SU-DHL-6 (cell line): ENCODE measurements around the gene DLG2.

Source experiments
- H2AFZ ChIP-seq: fragments of 200-600 bp; sonication (generic); 2 replicates; pipeline ENCODE4 v1.6.1; 2014; ENCODE audit warnings: low read depth, mild to moderate bottlenecking, moderate library complexity, mixed read lengths, antibody characterized with exemption, low read length; ENCODE audit not compliant: severe bottlenecking
- H3F3A ChIP-seq: fragments of 200-600 bp; shearing (Covaris generic); 2 replicates; pipeline ENCODE4 v1.6.0; 2016; ENCODE audit warnings: antibody characterized with exemption, mild to moderate bottlenecking; ENCODE audit not compliant: insufficient read depth
- H3K27ac ChIP-seq: fragments of 200-600 bp; sonication (generic); 2 replicates; pipeline ENCODE4 v1.5.1; 2016; ENCODE audit warnings: low read depth, mild to moderate bottlenecking, low read length, moderate library complexity, mixed read lengths
- H3K27me3 ChIP-seq: fragments of 200-600 bp; sonication (generic), shearing (Covaris generic); 2 replicates; pipeline ENCODE4 v1.6.0; 2014; ENCODE audit warnings: mild to moderate bottlenecking, low read length
- H3K36me3 ChIP-seq: fragments of 200-600 bp; sonication (generic); 2 replicates; pipeline ENCODE4 v1.6.1; 2014; ENCODE audit warnings: mild to moderate bottlenecking, low read length, mixed read lengths
- H3K4me2 ChIP-seq: fragments of 300-600, 200-600 bp; shearing (Covaris generic), sonication (generic); 2 replicates; pipeline ENCODE4 v1.6.0; 2014; ENCODE audit warnings: low read length, low read depth, mild to moderate bottlenecking; ENCODE audit not compliant: poor library complexity, severe bottlenecking
- H3K4me3 ChIP-seq: fragments of 200-600 bp; sonication (generic); 2 replicates; pipeline ENCODE4 v1.5.1; 2014; ENCODE audit warnings: antibody characterized with exemption, low read length, mild to moderate bottlenecking, mixed read lengths; ENCODE audit not compliant: insufficient read depth, poor library complexity, severe bottlenecking
- H3K79me2 ChIP-seq: fragments of 200-600 bp; sonication (generic); 2 replicates; pipeline ENCODE4 v1.6.1; 2014; ENCODE audit warnings: mild to moderate bottlenecking, low read length, moderate library complexity; ENCODE audit not compliant: insufficient read depth
- H3K9ac ChIP-seq: fragments of 200-600 bp; sonication (generic); 2 replicates; pipeline ENCODE4 v1.7.0; 2014; ENCODE audit warnings: mild to moderate bottlenecking, low read length
- H3K9me2 ChIP-seq: fragments of 200-600 bp; sonication (generic); replicated peaks from 2 replicates; pipeline ENCODE4 v1.6.1; 2014; ENCODE audit warnings: low read length; ENCODE audit not compliant: insufficient read depth
- H3K9me3 ChIP-seq: fragments of 200-600 bp; sonication (generic); 2 replicates; pipeline ENCODE4 v1.6.1; 2014; ENCODE audit warnings: low read length, mixed read lengths; ENCODE audit not compliant: insufficient read depth
- H4K20me1 ChIP-seq: fragments of 200-600 bp; sonication (generic); 2 replicates; pipeline ENCODE4 v1.6.1; 2014; ENCODE audit warnings: low read depth, mild to moderate bottlenecking, antibody characterized with exemption, low read length, moderate library complexity, mixed read lengths
- EZH2phosphoT487 ChIP-seq: fragments of 200-600 bp; sonication (generic), shearing (Covaris generic); conservative IDR thresholded peaks from 2 replicates; pipeline ENCODE4 v1.6.1; 2018; ENCODE audit warnings: mild to moderate bottlenecking, antibody characterized with exemption, low read length, moderate library complexity, mixed read lengths
- TF ChIP-seq, protein P1 (sequence below): fragments of 200-600 bp; sonication (generic); IDR thresholded peaks from one replicate; pipeline ENCODE4 v1.5.1; 2017; ENCODE audit warnings: antibody characterized with exemption, mild to moderate bottlenecking, low read length, moderate library complexity; ENCODE audit not compliant: insufficient read depth, poor library complexity, severe bottlenecking

Gene DLG2

DNA sequence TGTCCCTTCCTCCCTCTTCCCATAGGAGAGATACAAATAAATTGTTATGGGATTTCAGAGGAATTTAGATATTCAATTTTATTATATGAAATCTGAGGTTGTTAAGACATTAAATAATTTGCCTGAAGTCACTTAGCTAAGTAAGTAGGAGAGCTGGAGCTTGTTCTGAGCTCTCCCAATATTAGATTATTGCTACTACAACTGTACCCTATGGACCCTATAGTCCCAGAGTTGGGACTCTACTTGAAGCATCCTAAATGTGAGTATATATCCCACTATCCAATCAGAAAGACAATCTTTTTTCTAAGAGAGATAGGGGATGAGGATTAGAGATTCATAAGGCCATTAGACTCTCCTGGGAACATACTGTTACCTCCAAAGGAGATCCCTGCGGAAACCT, 1130.0 kb downstream of the DLG2 start:
- no peaks in the 10 kb centered on the region for H4K20me1 ChIP-seq
- TF ChIP-seq, protein P1, sequence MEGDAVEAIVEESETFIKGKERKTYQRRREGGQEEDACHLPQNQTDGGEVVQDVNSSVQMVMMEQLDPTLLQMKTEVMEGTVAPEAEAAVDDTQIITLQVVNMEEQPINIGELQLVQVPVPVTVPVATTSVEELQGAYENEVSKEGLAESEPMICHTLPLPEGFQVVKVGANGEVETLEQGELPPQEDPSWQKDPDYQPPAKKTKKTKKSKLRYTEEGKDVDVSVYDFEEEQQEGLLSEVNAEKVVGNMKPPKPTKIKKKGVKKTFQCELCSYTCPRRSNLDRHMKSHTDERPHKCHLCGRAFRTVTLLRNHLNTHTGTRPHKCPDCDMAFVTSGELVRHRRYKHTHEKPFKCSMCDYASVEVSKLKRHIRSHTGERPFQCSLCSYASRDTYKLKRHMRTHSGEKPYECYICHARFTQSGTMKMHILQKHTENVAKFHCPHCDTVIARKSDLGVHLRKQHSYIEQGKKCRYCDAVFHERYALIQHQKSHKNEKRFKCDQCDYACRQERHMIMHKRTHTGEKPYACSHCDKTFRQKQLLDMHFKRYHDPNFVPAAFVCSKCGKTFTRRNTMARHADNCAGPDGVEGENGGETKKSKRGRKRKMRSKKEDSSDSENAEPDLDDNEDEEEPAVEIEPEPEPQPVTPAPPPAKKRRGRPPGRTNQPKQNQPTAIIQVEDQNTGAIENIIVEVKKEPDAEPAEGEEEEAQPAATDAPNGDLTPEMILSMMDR = no peak
- no peak for TF ChIP-seq EZH2phosphoT487
- H3K4me3 ChIP-seq = no peak overlapping the region
- no peak overlapping the region for H2AFZ ChIP-seq
- H3K79me2 ChIP-seq = no peaks in the 10 kb centered on the region
- no peak overlapping the region for H3K27ac ChIP-seq
- H3K9me2 ChIP-seq = no peaks in the 10 kb centered on the region
- no peak overlapping the region for H3K9ac ChIP-seq
- no peaks in the 10 kb centered on the region for H3K36me3 ChIP-seq
- no peaks in the 10 kb centered on the region for H3K9me3 ChIP-seq
- H3F3A ChIP-seq = no peaks in the 10 kb centered on the region
- H3K4me2 ChIP-seq = no peak overlapping the region
- no peaks in the 10 kb centered on the region for H3K27me3 ChIP-seq

DNA sequence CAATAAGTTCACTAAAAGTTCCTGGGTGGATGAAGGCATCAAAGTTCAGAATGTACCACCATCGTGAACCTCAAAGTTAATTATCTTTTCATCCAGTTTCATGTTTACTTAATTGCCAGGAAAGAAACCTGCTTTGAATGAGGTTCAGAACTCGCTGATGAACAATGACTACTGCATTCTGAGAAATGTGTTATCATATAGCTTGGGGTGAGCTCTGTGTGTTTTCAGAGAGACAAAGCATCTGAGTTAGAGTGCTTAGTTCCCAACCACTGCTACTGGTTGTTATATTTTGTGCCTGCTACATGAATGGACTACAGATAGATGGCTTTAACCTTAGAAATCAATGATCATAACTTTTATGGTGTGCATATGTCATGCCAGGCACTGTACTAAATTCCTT, 1131.0 kb downstream of the DLG2 start:
- no peaks in the 10 kb centered on the region for H3K36me3 ChIP-seq
- TF ChIP-seq EZH2phosphoT487 = no peak
- TF ChIP-seq, protein P1 = no peak
- H4K20me1 ChIP-seq = no peaks in the 10 kb centered on the region
- no peak overlapping the region for H3K4me2 ChIP-seq
- no peaks in the 10 kb centered on the region for H3K79me2 ChIP-seq
- H3K4me3 ChIP-seq = no peak overlapping the region
- no peaks in the 10 kb centered on the region for H3F3A ChIP-seq
- no peak overlapping the region for H3K27ac ChIP-seq
- no peaks in the 10 kb centered on the region for H3K9me2 ChIP-seq
- no peaks in the 10 kb centered on the region for H3K9me3 ChIP-seq
- H3K27me3 ChIP-seq = no peaks in the 10 kb centered on the region
- no peak overlapping the region for H3K9ac ChIP-seq
- H2AFZ ChIP-seq = no peak overlapping the region

DNA sequence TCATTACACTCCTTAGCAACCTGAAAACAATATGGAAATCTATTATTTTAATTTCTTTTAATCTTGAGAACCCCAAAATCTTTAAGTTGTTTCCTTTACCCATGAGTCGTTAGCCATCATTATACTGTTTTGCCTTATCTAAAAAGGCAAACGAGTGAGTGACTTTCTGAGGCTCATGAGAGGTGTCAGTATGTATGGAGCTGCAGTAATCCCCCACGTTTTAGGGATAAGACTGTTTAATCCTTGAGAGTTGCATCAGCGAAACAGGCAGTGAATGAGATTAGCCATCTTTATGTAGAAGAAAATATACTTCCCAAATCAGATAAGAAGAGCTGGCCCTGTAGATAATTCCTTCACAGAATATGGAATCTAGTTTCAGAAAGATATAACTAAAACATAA, 1147.0 kb downstream of the DLG2 start:
- H3K4me3 ChIP-seq = no peak overlapping the region
- H3F3A ChIP-seq = no peaks in the 10 kb centered on the region
- H4K20me1 ChIP-seq = no peaks in the 10 kb centered on the region
- H3K4me2 ChIP-seq = no peak overlapping the region
- H3K9ac ChIP-seq = no peak overlapping the region
- no peaks in the 10 kb centered on the region for H3K79me2 ChIP-seq
- H3K9me2 ChIP-seq = no peaks in the 10 kb centered on the region
- no peaks in the 10 kb centered on the region for H3K36me3 ChIP-seq
- H3K27ac ChIP-seq = no peak overlapping the region
- H3K9me3 ChIP-seq = no peaks in the 10 kb centered on the region
- TF ChIP-seq, protein P1 = no peak
- TF ChIP-seq EZH2phosphoT487 = no peak
- H2AFZ ChIP-seq = no peak overlapping the region
- H3K27me3 ChIP-seq = no peaks in the 10 kb centered on the region
